Smooth muscle cell of trachea (primary cell): ENCODE results near the gene PBOV1. TPM values are rescaled to one million over a fixed set of nuclear protein-coding genes. Genes with fewer than 3 reads are reported as not detected.

Experiments
- total RNA-seq: library from RNA; depleted of rRNA; stranded (reverse); fragments of >200 nt; gene quantifications from 2 replicates; pipeline ENCODE4 v1.2.1, GENCODE V29; 2014

Gene PBOV1
- not detected in 2 replicates for total RNA-seq

GRCh38 chr6:138218449-138218848 is at the start of gene PBOV1:
Gene PBOV1 (minus strand): TSS chr6:138218491. CDS start chr6:138218395, 96 bp downstream.

Other genes with a start within 250 kb of the PBOV1 start
- gene PERP, start 111.1 kb downstream of the PBOV1 start, total RNA-seq: 34.5 and 46.6 TPM in 2 replicates
- 0.17 and 0.44 TPM in 2 replicates for gene ARFGEF3, start 56.6 kb downstream of the PBOV1 start, total RNA-seq
- not detected in 2 replicates for gene SMIM28, start 159.4 kb upstream of the PBOV1 start, total RNA-seq
- 41.2 and 55.9 TPM in 2 replicates for gene HEBP2, start 185.7 kb upstream of the PBOV1 start, total RNA-seq